Spinal cord (tissue), 10 donors: ENCODE data around the gene BBC3. TPM values are rescaled to one million over a fixed set of nuclear protein-coding genes. Genes with fewer than 3 reads are reported as not detected.

Experiments used
- DNase-seq, 6 donors: peaks; one replicate each; pipeline versions ENCODE4 v3.0.0 to v3.0.0-alpha.2; 2013 to 2015; ENCODE audit warnings: low spot score in 6 of 6, low read depth in 4 of 6
- H3K27ac ChIP-seq: one replicate; pipeline ENCODE4 v1.5.1; 2013; ENCODE audit warnings: low read depth, low read length, control low read depth
- H3K27me3 ChIP-seq: one replicate; pipeline ENCODE4 v1.6.1; 2013; ENCODE audit warnings: low read length; ENCODE audit not compliant: control insufficient read depth, insufficient read depth
- H3K36me3 ChIP-seq: one replicate; pipeline ENCODE4 v1.6.1; 2013; ENCODE audit warnings: low read length; ENCODE audit not compliant: control insufficient read depth, insufficient read depth
- H3K4me1 ChIP-seq: one replicate; pipeline ENCODE4 v1.6.1; 2013; ENCODE audit warnings: low read length; ENCODE audit not compliant: control insufficient read depth, insufficient read depth
- H3K4me3 ChIP-seq: one replicate; pipeline ENCODE4 v1.5.1; 2013; ENCODE audit warnings: low read depth, low read length, control low read depth
- H3K9me3 ChIP-seq: one replicate; pipeline ENCODE4 v1.6.1; 2013; ENCODE audit warnings: low read length; ENCODE audit not compliant: control insufficient read depth, insufficient read depth
- WGBS: methylation state at CpG from one replicate; pipeline ENCODE4 v1.1.5; 2013; ENCODE audit warnings: missing lambda C conversion rate; ENCODE audit not compliant: insufficient coverage; 5-methylcytosine and 5-hydroxymethylcytosine counted together
- polyA plus RNA-seq, 2 donors: library from polyadenylated mRNA; unstranded; fragments of 120-200 nt; gene quantifications; one replicate each; pipeline ENCODE4 v1.2.1, GENCODE V29; 2013; ENCODE audit not compliant: insufficient read length in 2 of 2
- total RNA-seq, 2 donors: library from RNA; depleted of rRNA in 1 of 2; stranded (reverse); fragments of 120-200 nt in 1 of 2; fragments of >200 nt in 1 of 2; gene quantifications; one replicate each; pipeline versions ENCODE4 v1.2.3 to v1.2.4, GENCODE V29; 2013 to 2014
- donor health status: healthy.

Gene BBC3
- total and polyA plus RNA-seq, 4 donors: 2.8 to 15.2 (median 9.3) TPM

DNA sequence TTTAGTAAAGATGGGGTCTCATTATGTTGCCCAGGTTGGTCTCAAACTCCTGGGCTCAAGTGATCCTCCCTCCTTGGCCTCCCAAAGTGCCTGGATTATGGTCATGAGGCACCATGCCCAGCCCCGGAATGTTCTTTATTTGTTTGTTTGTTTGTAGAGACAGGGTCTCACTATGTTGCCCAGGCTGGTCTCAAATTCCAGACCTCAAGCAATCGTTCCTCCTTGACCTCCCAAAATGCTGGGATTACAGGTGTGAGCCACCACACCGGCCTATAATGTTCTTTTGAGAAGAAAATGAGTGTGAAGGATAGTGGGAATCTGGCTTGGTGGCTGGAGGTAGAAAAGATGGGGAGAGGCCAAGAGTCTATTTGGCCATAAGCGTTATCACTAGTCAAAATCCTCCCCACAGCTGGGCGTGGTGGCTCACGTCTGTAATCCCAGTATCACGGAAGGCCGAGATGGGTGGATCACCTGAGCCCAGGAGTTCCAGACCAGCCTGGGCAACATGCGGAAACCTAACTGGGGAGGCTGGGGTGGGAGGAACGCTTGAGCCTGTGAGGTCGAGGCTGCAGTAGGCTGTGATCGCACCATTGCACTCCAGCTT is 5.2 kb upstream of the BBC3 start:
- Histone ChIP-seq H3K4me3 (no peak overlapping the region), H3K9me3 (no peaks in the 10 kb centered on the region), H3K27ac (no peak overlapping the region), H3K4me1 (peaks cover 29% of the 10 kb centered on the region), H3K36me3 (no peaks in the 10 kb centered on the region), H3K27me3 (peaks cover 3% of the 10 kb centered on the region)
- no peak for DNase-seq
- WGBS: 100% methylated on average over 4 of the region's 12 CpGs

DNA sequence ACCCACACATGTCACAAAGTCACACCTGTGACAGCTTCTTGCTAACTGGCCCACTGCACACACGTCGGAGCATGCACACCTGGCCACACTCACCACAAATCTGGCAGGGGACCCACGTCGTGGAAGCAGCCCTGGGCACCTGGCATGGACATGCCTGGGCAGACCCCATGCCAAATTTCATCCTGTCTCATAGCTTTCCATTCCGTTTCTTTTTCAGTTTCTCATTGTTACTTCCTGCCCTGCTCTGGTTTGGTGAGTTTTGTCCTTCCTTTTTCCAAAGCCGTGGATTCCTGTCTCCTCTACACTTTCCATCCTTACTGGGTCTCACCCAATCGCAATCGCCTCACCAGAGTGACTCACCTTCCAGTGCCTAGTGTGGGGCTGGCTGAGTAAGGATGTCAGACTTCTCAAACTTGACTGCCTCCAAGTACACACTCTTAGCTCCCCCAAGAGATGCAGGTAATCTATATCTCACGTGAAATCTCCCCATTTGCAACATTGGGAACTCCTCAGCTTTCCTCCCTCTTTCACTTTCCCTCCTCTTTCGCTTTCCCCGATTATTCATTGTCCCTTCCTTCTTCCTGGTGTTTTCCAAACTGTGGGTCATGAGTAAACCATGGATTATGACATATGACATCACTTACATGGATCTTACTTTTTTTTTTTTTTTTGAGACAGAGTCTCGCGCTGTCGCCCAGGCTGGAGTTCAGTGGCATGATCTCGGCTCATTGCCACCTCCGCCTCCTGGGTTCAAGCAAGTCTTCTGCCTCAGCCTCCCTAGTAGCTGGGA is 1.6 kb upstream of the BBC3 start:
- Histone ChIP-seq H3K4me3 (no peak overlapping the region), H3K27ac (no peak overlapping the region), H3K9me3 (no peaks in the 10 kb centered on the region), H3K36me3 (no peaks in the 10 kb centered on the region), H3K27me3 (no peaks in the 10 kb centered on the region), H3K4me1 (peaks cover 32% of the 10 kb centered on the region)
- DNase-seq: no peak
- 62% methylated on average over 10 of the region's 16 CpGs for WGBS

GRCh38 chr19:47231215-47232054 is 436 bp upstream of the BBC3 start:
- H3K4me3 ChIP-seq: peak overlapping the region; percentile 63
- 7% methylated on average over 51 of the region's 51 CpGs for WGBS
- no peaks in the 10 kb centered on the region for H3K27me3 ChIP-seq
- DNase-seq: peak in 2 of 6 donors; percentile 87 to 89
- peak overlapping the region; percentile 69 for H3K27ac ChIP-seq
- H3K4me1 ChIP-seq: peaks cover 44% of the 10 kb centered on the region
- H3K9me3 ChIP-seq: no peaks in the 10 kb centered on the region
- no peaks in the 10 kb centered on the region for H3K36me3 ChIP-seq

GRCh38 chr19:47230054-47230920 is 712 bp downstream of the BBC3 start:
- no peaks in the 10 kb centered on the region for H3K36me3 ChIP-seq
- H3K4me1 ChIP-seq: peaks cover 49% of the 10 kb centered on the region
- H3K27ac ChIP-seq: peak overlapping the region; percentile 43
- DNase-seq: peak in 2 of 6 donors; percentile 35 to 56
- peak overlapping the region; percentile 63 for H3K4me3 ChIP-seq
- no peaks in the 10 kb centered on the region for H3K27me3 ChIP-seq
- 1% methylated on average over 66 of the region's 84 CpGs for WGBS
- H3K9me3 ChIP-seq: no peaks in the 10 kb centered on the region

DNA sequence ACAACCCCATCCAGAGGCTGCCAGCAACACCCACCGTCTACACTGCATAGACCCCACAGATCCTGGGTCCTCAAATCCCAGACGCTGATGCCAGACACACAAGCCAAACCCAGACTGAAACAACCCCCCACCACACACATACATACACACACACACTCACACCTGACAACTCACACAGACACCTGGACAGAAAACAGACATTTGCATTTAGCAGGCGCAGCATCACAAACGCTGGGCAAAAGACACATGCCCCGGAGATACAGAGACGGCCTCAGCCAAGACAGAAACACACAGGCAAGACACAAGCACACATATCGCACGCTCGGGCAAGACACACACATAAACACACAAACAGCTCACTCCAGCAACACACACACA is 1.3 kb downstream of the BBC3 start:
- H3K4me1 ChIP-seq: peaks cover 51% of the 10 kb centered on the region
- H3K27me3 ChIP-seq: no peaks in the 10 kb centered on the region
- DNase-seq: peak in 1 of 6 donors; percentile 57
- no peaks in the 10 kb centered on the region for H3K36me3 ChIP-seq
- H3K27ac ChIP-seq: peak overlapping the region; percentile 76
- peak overlapping the region; percentile 40 for H3K4me3 ChIP-seq
- no peaks in the 10 kb centered on the region for H3K9me3 ChIP-seq
- 13% methylated on average over 9 of the region's 9 CpGs for WGBS

DNA sequence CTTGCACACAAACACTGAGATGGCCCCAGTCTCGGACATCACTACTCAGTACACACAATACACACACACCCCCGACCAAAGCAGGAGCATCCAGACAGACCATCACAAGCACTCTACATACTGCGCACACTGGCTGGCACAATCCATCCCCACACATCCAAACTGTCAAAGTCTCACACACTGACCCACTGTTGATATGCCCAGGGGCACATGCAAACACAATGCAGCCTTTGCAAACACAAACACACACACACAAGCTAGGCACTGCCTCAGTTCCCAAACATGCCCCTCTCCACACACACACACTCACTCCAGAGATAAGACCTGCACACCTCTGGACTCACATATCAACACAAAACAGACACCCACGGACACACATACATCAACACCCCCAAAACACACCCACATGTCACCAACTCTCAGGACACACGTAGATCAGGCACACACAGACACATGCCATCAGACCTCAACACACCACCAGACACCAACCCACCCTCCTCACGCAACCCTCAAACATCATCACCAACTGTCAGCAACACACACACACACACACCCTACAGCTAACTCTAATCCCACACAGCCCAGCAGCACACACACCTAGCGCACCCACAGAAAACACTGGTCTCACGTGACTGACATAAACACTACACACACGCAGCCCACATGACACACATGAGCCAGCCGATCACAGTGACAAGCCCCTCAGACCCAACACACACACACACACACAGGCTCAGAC is 1.9 kb downstream of the BBC3 start:
- 26% methylated on average over 10 of the region's 10 CpGs for WGBS
- no peaks in the 10 kb centered on the region for H3K27me3 ChIP-seq
- DNase-seq: peak in 1 of 6 donors; percentile 47
- peak overlapping the region; percentile 76 for H3K27ac ChIP-seq
- no peaks in the 10 kb centered on the region for H3K9me3 ChIP-seq
- H3K4me1 ChIP-seq: peaks cover 51% of the 10 kb centered on the region
- peak overlapping the region; percentile 40 for H3K4me3 ChIP-seq
- no peaks in the 10 kb centered on the region for H3K36me3 ChIP-seq

DNA sequence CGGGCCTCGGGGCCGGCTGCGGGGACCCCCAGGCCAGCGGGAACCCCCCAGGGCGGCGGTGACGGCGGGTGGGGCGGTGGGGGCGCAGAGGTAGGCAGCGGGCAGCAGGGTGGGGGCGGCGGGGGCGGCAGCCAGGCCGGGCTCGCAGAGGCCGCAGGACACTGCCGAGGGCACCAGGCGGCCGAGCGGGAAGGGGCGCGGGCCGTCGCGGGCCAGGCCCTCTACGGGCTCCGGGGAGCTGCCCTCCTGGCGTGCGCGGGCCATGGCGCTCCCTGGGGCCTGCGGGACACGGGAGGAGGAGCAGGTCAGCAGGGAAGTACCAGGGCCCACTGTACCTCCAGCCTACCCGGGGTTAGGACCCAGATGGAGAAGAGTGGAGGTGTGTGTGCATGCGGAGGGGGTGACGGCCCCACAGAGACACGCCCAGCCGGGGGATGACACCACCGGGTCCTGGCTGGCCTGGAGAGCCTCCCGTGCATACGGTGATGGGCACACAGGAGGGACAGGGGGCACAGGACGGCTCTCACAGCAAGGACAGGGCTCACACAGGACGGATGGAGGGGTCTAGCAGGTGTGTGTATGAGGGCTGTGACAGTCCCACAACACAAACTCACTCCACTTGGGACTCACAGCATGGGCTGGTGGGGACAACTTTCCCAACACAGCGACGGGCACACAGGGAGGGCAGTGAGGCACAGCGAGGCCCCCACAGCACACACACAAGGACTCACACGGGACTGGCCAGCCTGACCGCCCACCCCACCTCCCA is 2.6 kb downstream of the BBC3 start:
- no peaks in the 10 kb centered on the region for H3K36me3 ChIP-seq
- H3K9me3 ChIP-seq: no peaks in the 10 kb centered on the region
- H3K4me3 ChIP-seq: peak overlapping the region; percentile 31
- no peaks in the 10 kb centered on the region for H3K27me3 ChIP-seq
- peak in 1 of 6 donors; percentile 24 for DNase-seq
- H3K4me1 ChIP-seq: peaks cover 51% of the 10 kb centered on the region
- H3K27ac ChIP-seq: peak overlapping the region; percentile 76
- WGBS: 9% methylated on average over 39 of the region's 50 CpGs
